Choroid plexus epithelial cell (primary cell): Measurements from ENCODE around the gene MXD1.
A peak's percentile ranks its signal among the peaks of the same experiment; 100 is the strongest.

Experiments used
- DNase-seq: peaks from one replicate; pipeline ENCODE4 v3.0.0-alpha.2; 2010; ENCODE audit warnings: low read depth
- H3K4me3 ChIP-seq: 2 replicates; pipeline ENCODE4 v1.5.1; 2011; ENCODE audit warnings: low read depth, mild to moderate bottlenecking, control low read depth, low read length, moderate library complexity
- TF ChIP-seq, protein P1 (sequence below): conservative IDR thresholded peaks from 2 replicates; pipeline ENCODE4 v1.5.1; 2011; ENCODE audit warnings: low read depth, mild to moderate bottlenecking, control low read depth, inconsistent platforms, low read length, moderate library complexity

Gene MXD1

DNA sequence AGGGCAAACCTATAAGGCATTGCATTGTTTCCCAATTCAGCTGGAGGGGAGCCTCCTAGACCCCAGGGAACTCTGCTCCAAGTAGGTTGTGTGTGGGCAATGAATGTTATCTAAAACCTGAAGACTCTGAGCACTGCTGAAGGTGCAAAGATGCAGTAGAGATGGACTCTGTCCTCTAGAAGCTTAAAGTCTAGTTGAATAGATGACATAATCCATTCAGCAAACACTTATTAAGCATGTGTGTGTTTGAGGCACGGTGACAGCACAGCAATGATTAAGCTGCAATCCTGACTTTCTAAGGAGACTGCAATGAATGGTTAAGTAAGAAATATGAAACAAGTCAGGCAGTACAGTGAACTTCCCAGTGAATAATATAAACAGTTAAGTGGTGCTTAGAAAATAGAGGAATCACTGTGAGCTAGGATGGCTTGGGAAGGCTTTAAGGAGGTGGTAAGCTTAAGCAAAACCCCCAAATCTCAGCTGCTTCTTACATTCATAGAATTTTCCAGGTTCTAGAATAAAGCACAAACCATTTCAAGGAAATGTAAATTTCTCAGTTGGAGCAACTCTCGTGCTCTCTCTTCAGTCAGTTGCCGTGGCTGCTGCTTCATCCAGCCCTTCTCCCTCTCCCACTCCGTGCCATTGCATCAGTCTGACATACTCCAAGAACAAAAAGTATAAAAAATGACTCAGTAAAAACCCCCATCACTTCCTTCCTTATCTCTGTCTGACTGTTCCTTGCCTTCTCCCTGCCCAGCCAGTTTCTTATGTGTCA lies 19.1 kb downstream of the MXD1 start:
- no peak overlapping the region for H3K4me3 ChIP-seq
- DNase-seq: peak; percentile 91

DNA sequence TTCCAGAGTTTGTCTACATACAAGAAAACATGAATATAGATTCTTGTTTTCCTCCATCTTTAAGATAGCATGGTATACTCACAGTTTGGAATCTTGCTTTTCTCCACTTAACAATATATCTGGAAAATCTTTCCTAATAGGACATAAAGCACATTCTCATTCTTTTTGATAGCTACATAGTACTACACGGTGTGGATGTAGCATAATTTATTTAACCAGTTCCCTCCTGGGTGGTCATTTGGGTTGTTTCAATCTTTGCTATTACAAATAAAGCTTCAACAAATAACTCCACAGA lies 19.7 kb downstream of the MXD1 start:
- H3K4me3 ChIP-seq: no peak overlapping the region
- TF ChIP-seq, protein P1, sequence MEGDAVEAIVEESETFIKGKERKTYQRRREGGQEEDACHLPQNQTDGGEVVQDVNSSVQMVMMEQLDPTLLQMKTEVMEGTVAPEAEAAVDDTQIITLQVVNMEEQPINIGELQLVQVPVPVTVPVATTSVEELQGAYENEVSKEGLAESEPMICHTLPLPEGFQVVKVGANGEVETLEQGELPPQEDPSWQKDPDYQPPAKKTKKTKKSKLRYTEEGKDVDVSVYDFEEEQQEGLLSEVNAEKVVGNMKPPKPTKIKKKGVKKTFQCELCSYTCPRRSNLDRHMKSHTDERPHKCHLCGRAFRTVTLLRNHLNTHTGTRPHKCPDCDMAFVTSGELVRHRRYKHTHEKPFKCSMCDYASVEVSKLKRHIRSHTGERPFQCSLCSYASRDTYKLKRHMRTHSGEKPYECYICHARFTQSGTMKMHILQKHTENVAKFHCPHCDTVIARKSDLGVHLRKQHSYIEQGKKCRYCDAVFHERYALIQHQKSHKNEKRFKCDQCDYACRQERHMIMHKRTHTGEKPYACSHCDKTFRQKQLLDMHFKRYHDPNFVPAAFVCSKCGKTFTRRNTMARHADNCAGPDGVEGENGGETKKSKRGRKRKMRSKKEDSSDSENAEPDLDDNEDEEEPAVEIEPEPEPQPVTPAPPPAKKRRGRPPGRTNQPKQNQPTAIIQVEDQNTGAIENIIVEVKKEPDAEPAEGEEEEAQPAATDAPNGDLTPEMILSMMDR: no peak

More for the DNA sequence above, 19.1 kb downstream of the MXD1 start:
- TF ChIP-seq, protein P1: no peak

DNA sequence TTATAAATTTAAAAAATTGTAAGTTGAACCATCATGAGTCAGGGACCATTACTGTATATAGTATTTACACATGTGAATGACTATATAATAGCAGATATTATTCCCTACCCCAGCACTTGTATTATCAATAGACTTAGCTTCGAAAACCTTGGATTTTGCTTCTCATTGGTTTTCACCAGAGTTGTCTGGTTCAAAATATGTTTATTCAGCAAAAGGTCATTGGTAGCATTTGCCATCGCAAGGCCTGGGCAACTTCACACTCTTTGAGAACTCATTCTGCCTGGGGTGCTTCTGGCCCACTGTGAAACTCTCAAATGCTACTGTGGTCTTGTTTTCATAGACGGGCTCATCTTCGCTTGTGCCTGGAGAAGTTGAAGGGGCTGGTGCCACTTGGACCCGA lies 20.1 kb downstream of the MXD1 start:
- H3K4me3 ChIP-seq: no peak overlapping the region
- TF ChIP-seq, protein P1: no peak
- DNase-seq: no peak

More for the DNA sequence above, 19.7 kb downstream of the MXD1 start:
- no peak for DNase-seq

DNA sequence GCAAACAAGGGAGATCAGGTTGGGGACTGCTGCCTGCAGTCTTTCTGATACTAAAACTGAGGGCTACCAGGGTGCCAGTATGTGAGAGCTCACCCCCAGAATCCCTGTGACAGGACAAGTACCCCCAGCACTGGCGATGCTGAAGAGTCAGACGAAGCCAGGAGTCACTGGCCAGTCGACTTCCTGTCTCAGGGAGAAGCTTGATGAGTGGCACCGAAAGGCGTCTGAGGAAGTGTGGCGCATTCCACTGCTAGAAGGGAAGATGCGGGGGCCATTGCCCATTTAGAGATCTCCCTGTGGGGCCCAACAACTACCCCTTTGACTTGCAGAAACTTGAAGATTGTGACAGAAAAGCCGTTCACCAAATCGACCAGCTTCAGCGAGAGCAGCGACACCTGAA lies 22.0 kb downstream of the MXD1 start:
- no peak overlapping the region for H3K4me3 ChIP-seq
- TF ChIP-seq, protein P1: no peak
- no peak for DNase-seq

DNA sequence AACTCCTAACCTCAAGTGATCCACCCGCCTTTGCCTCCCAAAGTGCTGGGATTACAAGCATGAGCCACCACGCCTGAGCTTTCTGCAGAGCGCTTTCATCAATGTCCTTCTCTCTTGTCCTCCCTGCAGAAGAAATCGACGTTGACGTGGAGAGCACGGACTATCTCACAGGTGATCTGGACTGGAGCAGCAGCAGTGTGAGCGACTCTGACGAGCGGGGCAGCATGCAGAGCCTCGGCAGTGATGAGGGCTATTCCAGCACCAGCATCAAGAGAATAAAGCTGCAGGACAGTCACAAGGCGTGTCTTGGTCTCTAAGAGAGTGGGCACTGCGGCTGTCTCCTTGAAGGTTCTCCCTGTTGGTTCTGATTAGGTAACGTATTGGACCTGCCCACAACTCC lies 23.1 kb downstream of the MXD1 start:
- no peak for DNase-seq
- TF ChIP-seq, protein P1: no peak
- no peak overlapping the region for H3K4me3 ChIP-seq

DNA sequence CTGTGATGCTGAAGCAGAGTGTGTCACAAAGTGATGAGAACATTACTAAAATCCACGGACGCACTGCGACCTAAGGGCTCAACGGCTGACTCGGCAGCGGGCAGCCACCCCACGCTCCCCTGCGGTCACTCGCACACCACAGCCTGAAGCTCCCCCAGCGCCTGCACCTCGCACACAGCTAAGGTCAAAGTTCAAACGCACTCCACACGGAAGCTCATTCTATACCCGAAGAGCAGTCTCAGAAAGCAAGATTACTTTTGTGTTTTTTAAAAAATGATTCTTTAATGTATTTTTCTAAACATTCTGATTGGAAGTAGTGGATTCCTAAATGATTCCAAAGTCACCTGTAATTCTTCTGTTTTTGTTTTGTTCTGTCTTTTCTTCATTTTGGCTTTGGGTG lies 24.8 kb downstream of the MXD1 start:
- DNase-seq: no peak
- TF ChIP-seq, protein P1: no peak

DNA sequence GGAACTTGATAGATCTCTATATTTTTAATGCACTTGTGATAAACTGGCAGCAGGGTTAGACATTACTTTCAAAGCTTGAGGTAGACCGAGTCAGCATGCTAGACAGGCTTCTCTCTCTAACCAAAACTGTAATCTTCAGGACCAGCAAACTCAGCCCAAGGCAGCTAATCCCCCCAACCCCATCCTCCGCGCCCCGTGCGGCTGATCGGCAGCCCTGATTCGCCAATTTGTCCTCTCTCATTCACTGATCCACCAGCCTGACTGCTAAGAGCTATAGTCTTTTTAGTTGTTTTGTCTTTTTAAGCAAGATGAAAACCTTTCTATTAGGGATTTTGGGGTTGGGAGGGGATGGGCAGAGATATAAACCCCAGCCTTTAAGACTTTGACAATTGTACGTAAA lies 25.8 kb downstream of the MXD1 start:
- TF ChIP-seq, protein P1: no peak
- no peak for DNase-seq
- H3K4me3 ChIP-seq: no peak overlapping the region

More for the DNA sequence above, 24.8 kb downstream of the MXD1 start:
- no peak overlapping the region for H3K4me3 ChIP-seq
